GM12878 (cell line): ENCODE results near the gene CIB4. TPM values are rescaled to one million over a fixed set of nuclear protein-coding genes. Genes with fewer than 3 reads are reported as not detected.

Experiments used
- ATAC-seq: fragments of 200-7000 bp; cut with Tn5 transposase; 3 replicates; pipeline ENCODE4 v1.9.1; 2020; ENCODE audit warnings: mild to moderate bottlenecking, moderate library complexity
- BruUV-seq: library from RNA; stranded (reverse); fragments of 400-500 nt; replicated peaks from 2 replicates; lab custom pipeline; 2021; lab: Mats Ljungman, UMichigan
- CTCF ChIA-PET: fragments of 300-600 bp; sonication (Branson Sonifier 250); formaldehyde crosslinking; extraction: SDS; loops from one replicate; lab custom pipeline; 2021; ENCODE audit warnings: inconsistent platforms; lab: Yijun Ruan, JAX
- POLR2A ChIA-PET: fragments of 350-600 bp; formaldehyde crosslinking; extraction: SDS; loops from one replicate; lab custom pipeline; 2021; ENCODE audit warnings: inconsistent platforms; lab: Charles Lee
- RAD21 ChIA-PET: fragments of 300-600 bp; sonication (Branson Sonifier 250); formaldehyde crosslinking; loops from one replicate; lab custom pipeline; 2023; ENCODE audit warnings: antibody characterized with exemption; ENCODE audit not compliant: unreplicated experiment; lab: Charles Lee
- SMC1A ChIA-PET: fragments of 300-600 bp; sonication (Branson Sonifier 250); formaldehyde crosslinking; loops from one replicate; lab custom pipeline; 2023; ENCODE audit not compliant: unreplicated experiment, uncharacterized antibody; lab: Charles Lee
- DNase-seq: peaks from one replicate; pipeline ENCODE4 v3.0.0-alpha.2; 2011; ENCODE audit warnings: low read depth, low spot score
- FAIRE-seq: peaks from 3 replicates; lab custom pipeline; 2011; peaks lifted over from hg19 to GRCh38; lab: Jason Lieb, UNC
- H2AFZ ChIP-seq: 2 replicates; pipeline ENCODE4 v1.6.0; 2011; ENCODE audit warnings: low read depth, low read length, control low read depth; ENCODE audit not compliant: control insufficient read depth
- H3K27ac ChIP-seq: 2 replicates; pipeline ENCODE4 v1.5.1; 2011; ENCODE audit warnings: control low read depth; ENCODE audit not compliant: control insufficient read depth, insufficient read depth
- H3K27me3 ChIP-seq, 2 experiments: replicated peaks in 1 of 2; 2 replicates each; pipeline versions ENCODE4 v1.6.0 to v1.6.1; 2011; ENCODE audit warnings: low read length in 1 of 2; ENCODE audit not compliant: control insufficient read depth in 2 of 2, insufficient read depth in 2 of 2
- H3K36me3 ChIP-seq, 2 experiments: 2 replicates each; pipeline ENCODE4 v1.5.1; 2011; ENCODE audit warnings: low read length in 1 of 2; ENCODE audit not compliant: control insufficient read depth in 2 of 2, insufficient read depth in 2 of 2
- H3K4me1 ChIP-seq: 2 replicates; pipeline ENCODE4 v1.6.1; 2011; ENCODE audit warnings: mild to moderate bottlenecking, low read length, moderate library complexity, mixed read lengths; ENCODE audit not compliant: control insufficient read depth, insufficient read depth
- H3K4me2 ChIP-seq: 2 replicates; pipeline ENCODE4 v1.6.0; 2011; ENCODE audit warnings: control low read depth; ENCODE audit not compliant: control insufficient read depth, insufficient read depth
- H3K4me3 ChIP-seq: fragments of 200-600 bp; sonication (generic); 2 replicates; pipeline ENCODE4 v1.5.1; 2016
- H3K79me2 ChIP-seq: 2 replicates; pipeline ENCODE4 v1.6.0; 2011; ENCODE audit warnings: low read length; ENCODE audit not compliant: control insufficient read depth, insufficient read depth
- H3K9ac ChIP-seq: 2 replicates; pipeline ENCODE4 v1.8.0; 2011; ENCODE audit warnings: low read length, control low read depth, mixed read lengths; ENCODE audit not compliant: control insufficient read depth, insufficient read depth
- H3K9me3 ChIP-seq: replicated peaks from 3 replicates; pipeline ENCODE4 v1.5.1; 2011; ENCODE audit warnings: mild to moderate bottlenecking, low read length; ENCODE audit not compliant: control insufficient read depth, insufficient read depth
- H4K20me1 ChIP-seq: 2 replicates; pipeline ENCODE4 v1.6.0; 2011; ENCODE audit not compliant: control insufficient read depth, insufficient read depth
- EP300 ChIP-seq, 2 experiments: fragments of 150-350 bp in 1 of 2; IDR thresholded peaks; 2 replicates each; pipeline ENCODE4 v1.6.1; 2011 to 2012; ENCODE audit warnings: low read depth in 2 of 2, low read length in 2 of 2, borderline replicate concordance in 1 of 2, improper control_type of control experiment in 1 of 2, inconsistent platforms in 1 of 2; ENCODE audit not compliant: control insufficient read depth in 1 of 2
- MTA2 ChIP-seq: fragments of 450-650 bp; IDR thresholded peaks from 2 replicates; pipeline ENCODE4 v1.6.1; 2016; ENCODE audit warnings: low read depth, mild to moderate bottlenecking, moderate library complexity
- NR2C1 ChIP-seq: fragments of 450-650 bp; IDR thresholded peaks from 2 replicates; pipeline ENCODE4 v1.6.1; 2017; ENCODE audit warnings: antibody characterized with exemption, mild to moderate bottlenecking, moderate library complexity
- STAT1 ChIP-seq: fragments of 450-650 bp; conservative IDR thresholded peaks from 2 replicates; pipeline ENCODE4 v1.6.1; 2014; ENCODE audit warnings: antibody characterized with exemption, mild to moderate bottlenecking
- STAT3 ChIP-seq: IDR thresholded peaks from 2 replicates; pipeline ENCODE4 v1.6.1; 2011; ENCODE audit warnings: low read depth, low read length, improper control_type of control experiment
- SUZ12 ChIP-seq: fragments of 200-600 bp; sonication (generic); IDR thresholded peaks from one replicate; pipeline ENCODE4 v1.6.1; 2018; ENCODE audit warnings: antibody characterized with exemption, mild to moderate bottlenecking; ENCODE audit not compliant: unreplicated experiment
- ZNF217 ChIP-seq: fragments of 450-650 bp; IDR thresholded peaks from 2 replicates; pipeline ENCODE4 v1.6.1; 2017; ENCODE audit warnings: antibody characterized with exemption, mild to moderate bottlenecking
- ZNF622 ChIP-seq: fragments of 450-650 bp; IDR thresholded peaks from 2 replicates; pipeline ENCODE4 v1.6.1; 2017; ENCODE audit warnings: mild to moderate bottlenecking, inconsistent platforms
- WGBS: methylation state at CpG from one replicate; pipeline ENCODE4 v1.1.6; 2016; ENCODE audit warnings: low lambda C conversion rate; ENCODE audit not compliant: insufficient replicate concordance, insufficient coverage; ENCODE audit errors: missing lambda C conversion rate; 5-methylcytosine and 5-hydroxymethylcytosine counted together
- in situ Hi-C: fragments of 300-500 bp; cut with MboI; formaldehyde crosslinking; loops from 9 replicates; pipeline ENCODE4 v1.14.3; 2018; ENCODE audit warnings: mixed read lengths
- intact Hi-C: fragments of 100-400 bp; cut with micrococcal nuclease; formaldehyde crosslinking; loops from one replicate; pipeline ENCODE4 v1.14.2; 2022; ENCODE audit not compliant: unreplicated experiment
- polyA plus RNA-seq, 11 experiments: library from polyadenylated mRNA; depleted of rRNA in 4 of 11; unstranded in 6 of 11; stranded (reverse) in 5 of 11; fragments of >200 nt; fragmentation: Nextera tagmentation in 4 of 11; fragmentation: Illumina TruSeq in 1 of 11; extraction: Ambion mirVana in 4 of 11; extraction: Trizol in 1 of 11; gene quantifications; 1 replicate in 1 of 11; 2 replicates in 10 of 11; pipeline versions ENCODE4 v1.2.1 to v1.2.3, GENCODE V29; 2011 to 2016; ENCODE audit warnings: inconsistent platforms in 2 of 11, missing spikeins in 2 of 11, low read depth in 1 of 11
- total RNA-seq, 4 experiments: library from RNA; depleted of rRNA in 3 of 4; stranded (reverse); fragments of >200 nt in 3 of 4; fragmentation: Illumina TruSeq in 1 of 4; extraction: Trizol in 1 of 4; gene quantifications; 2 replicates each; pipeline versions ENCODE4 v1.2.1 to v1.2.3, GENCODE V29; 2013 to 2021
- TF ChIP-seq, protein P1 (sequence below): fragments of 450-650 bp; IDR thresholded peaks from 2 replicates; pipeline ENCODE4 v1.6.1; 2018; ENCODE audit warnings: mild to moderate bottlenecking, low read depth, moderate library complexity; ENCODE audit not compliant: partially characterized antibody

Gene CIB4
- total and polyA plus RNA-seq, 10 of the 15 experiments (the other 5 are each of a cell fraction or from before 2014, with no cell fraction given), result not detected

DNA sequence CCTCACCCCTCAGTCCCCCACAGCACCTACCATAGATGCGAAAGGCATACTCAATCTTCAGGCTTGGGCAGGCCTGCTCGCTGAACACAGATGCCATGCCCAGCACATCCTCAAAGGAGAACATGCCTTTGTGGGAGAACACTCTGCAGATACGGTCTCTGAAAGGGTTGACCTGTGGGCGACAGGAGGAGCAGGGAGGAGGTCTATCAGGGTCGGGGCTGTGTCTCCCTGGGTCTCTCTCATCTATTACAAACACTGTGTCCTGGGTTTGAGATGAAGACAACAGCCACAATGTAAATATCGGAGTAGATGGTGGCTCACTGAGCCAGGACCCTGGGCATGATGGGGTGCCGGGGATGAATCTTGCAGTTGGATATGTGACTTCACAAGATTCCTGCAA lies 46.0 kb downstream of the CIB4 start:
- Histone ChIP-seq H3K36me3 (no peaks in the 10 kb centered on the region), H3K27me3 (peaks cover 0 to 15% of the 10 kb centered on the region in 2 experiments), H2AFZ (no peak overlapping the region), H3K27ac (no peak overlapping the region), H3K9me3 (no peaks in the 10 kb centered on the region), H3K4me2 (no peak overlapping the region), H3K9ac (no peak overlapping the region), H3K4me1 (peaks cover 8% of the 10 kb centered on the region), H3K79me2 (no peaks in the 10 kb centered on the region), H4K20me1 (no peaks in the 10 kb centered on the region), H3K4me3 (no peak overlapping the region)
- CTCF ChIA-PET, result interaction anchor here (1.1 kb wide), 1 partner anchor 11 kb away, joined by 3 read pairs; no protein-coding TSS in a partner anchor
- in situ Hi-C loops (no loop called here), intact Hi-C loops (no loop called here)
- 46% methylated on average over 7 of the region's 7 CpGs for WGBS
- no TSS peak for BruUV-seq
- DNase-seq (no peak), FAIRE-seq (no peak), ATAC-seq (no peak)
- TF ChIP-seq NR2C1, result no peak
- no peak for TF ChIP-seq ZNF217
- TF ChIP-seq STAT3, result no peak
- no peak for TF ChIP-seq EP300 (IDR thresholded peaks at IDR 0.05; ENCODE audit: borderline replicate concordance in 1 of 2, control insufficient read depth in 1 of 2, low read depth in 2 of 2, low read length in 2 of 2)
- TF ChIP-seq SUZ12, result no peak
- no peak for TF ChIP-seq MTA2
- TF ChIP-seq STAT1, result no peak
- TF ChIP-seq, protein P1, sequence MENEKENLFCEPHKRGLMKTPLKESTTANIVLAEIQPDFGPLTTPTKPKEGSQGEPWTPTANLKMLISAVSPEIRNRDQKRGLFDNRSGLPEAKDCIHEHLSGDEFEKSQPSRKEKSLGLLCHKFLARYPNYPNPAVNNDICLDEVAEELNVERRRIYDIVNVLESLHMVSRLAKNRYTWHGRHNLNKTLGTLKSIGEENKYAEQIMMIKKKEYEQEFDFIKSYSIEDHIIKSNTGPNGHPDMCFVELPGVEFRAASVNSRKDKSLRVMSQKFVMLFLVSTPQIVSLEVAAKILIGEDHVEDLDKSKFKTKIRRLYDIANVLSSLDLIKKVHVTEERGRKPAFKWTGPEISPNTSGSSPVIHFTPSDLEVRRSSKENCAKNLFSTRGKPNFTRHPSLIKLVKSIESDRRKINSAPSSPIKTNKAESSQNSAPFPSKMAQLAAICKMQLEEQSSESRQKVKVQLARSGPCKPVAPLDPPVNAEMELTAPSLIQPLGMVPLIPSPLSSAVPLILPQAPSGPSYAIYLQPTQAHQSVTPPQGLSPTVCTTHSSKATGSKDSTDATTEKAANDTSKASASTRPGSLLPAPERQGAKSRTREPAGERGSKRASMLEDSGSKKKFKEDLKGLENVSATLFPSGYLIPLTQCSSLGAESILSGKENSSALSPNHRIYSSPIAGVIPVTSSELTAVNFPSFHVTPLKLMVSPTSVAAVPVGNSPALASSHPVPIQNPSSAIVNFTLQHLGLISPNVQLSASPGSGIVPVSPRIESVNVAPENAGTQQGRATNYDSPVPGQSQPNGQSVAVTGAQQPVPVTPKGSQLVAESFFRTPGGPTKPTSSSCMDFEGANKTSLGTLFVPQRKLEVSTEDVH, result no peak
- TF ChIP-seq ZNF622, result no peak
- RAD21 ChIA-PET, result no interaction called here
- SMC1A ChIA-PET, result no interaction called here
- POLR2A ChIA-PET, result interaction anchor here (0.6 kb wide), 1 partner anchor 188 kb away, joined by 6 read pairs; no protein-coding TSS in a partner anchor
